NCI-H82 (cell line): ENCODE measurements around the gene GP2.

Experiments
- DNase-seq: peaks from one replicate; lab custom pipeline; 2025; lab: John Stamatoyannopoulos, UW

Gene GP2

GRCh38 chr16:20327444-20328041, at the start of gene GP2:
GP2 (minus strand) TSS chr16:20327513; CDS start chr16:20326431, 1,082 bp downstream.
- peak; percentile 11 for DNase-seq

- DNase-seq = no peak
Observed at GRCh38 chr16:20372701-20373100, 45.4 kb upstream of the GP2 start.

GRCh38 chr16:20369452-20370054, 42.2 kb upstream of the GP2 start:
- DNase-seq = no peak

GRCh38 chr16:20364051-20364450, 36.7 kb upstream of the GP2 start:
- no peak for DNase-seq

- no peak for DNase-seq
Observed at GRCh38 chr16:20363191-20363590, 35.9 kb upstream of the GP2 start.

GRCh38 chr16:20359997-20360396, 32.7 kb upstream of the GP2 start:
- DNase-seq = peak; percentile 28

- DNase-seq = no peak
Observed at GRCh38 chr16:20355114-20355782, 27.9 kb upstream of the GP2 start.

- DNase-seq = no peak
Observed at GRCh38 chr16:20353379-20353778, 26.1 kb upstream of the GP2 start.

GRCh38 chr16:20352615-20353014, 25.3 kb upstream of the GP2 start, which contains the start of gene UMOD:
UMOD (minus strand) TSS chr16:20352715; CDS start chr16:20350737, 1,978 bp downstream.
- DNase-seq = no peak

- DNase-seq = no peak
Observed at GRCh38 chr16:20349615-20350014, 22.3 kb upstream of the GP2 start.

- peak; percentile 3 for DNase-seq
Observed at GRCh38 chr16:20348365-20349185, 21.3 kb upstream of the GP2 start.

GRCh38 chr16:20347666-20348364, 20.5 kb upstream of the GP2 start:
- DNase-seq = no peak

- no peak for DNase-seq
Observed at GRCh38 chr16:20344611-20345010, 17.3 kb upstream of the GP2 start.

- no peak for DNase-seq
Observed at GRCh38 chr16:20339744-20340143, 12.4 kb upstream of the GP2 start.

GRCh38 chr16:20336955-20337354, 9.6 kb upstream of the GP2 start:
- no peak for DNase-seq

GRCh38 chr16:20334396-20334795, 7.1 kb upstream of the GP2 start:
- DNase-seq = no peak

GRCh38 chr16:20333120-20333519, 5.8 kb upstream of the GP2 start:
- no peak for DNase-seq

- DNase-seq = no peak
Observed at GRCh38 chr16:20332411-20332810, 5.1 kb upstream of the GP2 start.

GRCh38 chr16:20331635-20332034, 4.3 kb upstream of the GP2 start:
- no peak for DNase-seq

GRCh38 chr16:20329392-20330138, 2.3 kb upstream of the GP2 start:
- no peak for DNase-seq

GRCh38 chr16:20326321-20326720, 992 bp downstream of the GP2 start:
- no peak for DNase-seq
